HG02938 (cell line): ENCODE results near the gene IST1.
A peak's percentile ranks its signal among the peaks of the same experiment; 100 is the strongest.
"Not testable (repeated sequence)": the region's sequence is repeated elsewhere in the genome, so short reads cannot be mapped to it uniquely, and the experiment has no call there.

ENCODE experiments used
- ATAC-seq: cut with Tn5 transposase; IDR thresholded peaks from one replicate; pipeline ENCODE4 v1.9.1; 2021; ENCODE audit warnings: mild to moderate bottlenecking, moderate library complexity; ENCODE audit not compliant: unreplicated experiment

The IST1 gene

DNA sequence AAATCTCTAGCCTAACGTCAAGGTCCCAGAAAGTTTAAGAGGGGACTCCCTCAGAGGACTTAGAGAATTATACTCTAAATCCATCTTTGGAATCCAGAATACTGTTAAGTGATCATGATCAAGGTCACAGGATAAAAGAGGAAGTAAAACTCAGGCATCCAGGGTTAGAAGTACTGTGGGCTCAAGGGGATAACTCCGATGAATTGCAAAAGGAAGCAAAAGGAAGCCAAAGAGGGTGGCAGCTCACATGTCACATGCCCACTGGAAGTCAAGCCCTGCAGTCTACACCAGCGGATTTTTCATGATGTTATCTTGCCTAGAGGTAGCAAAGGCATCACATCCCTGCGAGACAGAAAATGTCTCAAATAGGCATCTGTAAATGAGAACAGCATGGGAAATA lies 15.2 kb upstream of the IST1 start:
- ATAC-seq = no peak

DNA sequence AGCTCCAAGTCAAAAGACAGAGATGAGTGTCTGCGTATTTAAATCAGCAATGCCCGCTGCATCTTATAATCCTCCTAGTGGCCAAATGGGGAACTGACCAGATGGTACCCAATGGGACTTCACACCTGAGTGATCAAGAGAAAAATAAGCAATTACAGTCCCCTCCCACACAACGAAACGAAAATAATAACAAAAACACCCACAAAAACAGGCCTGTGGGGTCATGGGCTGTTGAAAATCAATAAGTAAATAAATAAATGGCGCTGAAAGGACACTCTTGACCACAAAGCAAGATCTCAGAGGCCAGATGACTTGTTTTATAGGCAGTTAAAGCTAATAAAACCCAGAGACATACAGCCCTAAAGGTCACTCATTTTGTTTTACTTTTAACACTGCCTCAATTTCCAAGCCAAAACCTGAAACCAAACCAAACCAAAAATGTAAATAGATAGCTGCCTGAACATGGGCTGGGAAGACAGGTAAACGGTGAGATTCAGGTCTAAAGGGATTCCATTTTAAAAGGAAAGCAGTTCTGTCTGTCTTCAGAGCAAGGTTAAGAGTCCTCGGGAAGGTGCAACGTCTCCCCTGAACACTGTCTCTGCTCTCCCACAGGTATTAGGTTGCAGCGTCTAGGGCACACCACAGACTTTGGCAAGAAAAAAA lies 12.7 kb upstream of the IST1 start:
- no peak for ATAC-seq

DNA sequence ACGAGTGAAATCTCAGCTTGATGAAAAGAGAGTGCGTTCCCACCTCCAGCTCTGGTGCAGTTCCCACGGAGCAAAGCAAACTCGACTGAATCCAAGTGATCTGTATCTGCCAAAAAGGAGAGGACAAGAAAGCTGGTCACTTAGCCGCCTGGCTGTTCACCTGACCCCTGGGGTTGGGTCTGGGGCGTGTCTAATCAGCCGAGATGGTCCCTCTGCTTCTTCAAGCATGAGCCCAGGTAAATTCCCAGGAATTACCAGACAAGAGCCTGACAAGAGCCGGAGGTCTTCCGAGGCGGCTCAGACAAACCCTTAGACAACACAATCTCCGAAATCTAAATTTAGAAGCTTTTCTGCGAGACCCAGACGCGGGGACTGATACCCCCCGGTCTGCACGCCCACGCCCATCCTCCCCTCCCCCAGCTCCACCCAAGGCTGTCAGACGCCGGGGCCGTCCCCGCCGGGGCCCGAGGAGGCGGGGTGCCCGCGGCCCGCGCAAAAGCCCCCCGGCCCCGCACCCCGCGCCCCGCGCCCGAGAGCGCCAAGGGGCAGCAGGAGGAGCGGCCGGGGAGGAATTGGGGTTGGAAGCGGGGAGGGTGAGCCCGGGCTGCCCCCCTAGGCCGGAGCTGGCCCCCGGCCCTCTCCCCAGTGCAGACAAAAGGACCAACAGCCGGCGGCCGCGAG lies 12.0 kb upstream of the IST1 start:
- peak; percentile 27 for ATAC-seq

DNA sequence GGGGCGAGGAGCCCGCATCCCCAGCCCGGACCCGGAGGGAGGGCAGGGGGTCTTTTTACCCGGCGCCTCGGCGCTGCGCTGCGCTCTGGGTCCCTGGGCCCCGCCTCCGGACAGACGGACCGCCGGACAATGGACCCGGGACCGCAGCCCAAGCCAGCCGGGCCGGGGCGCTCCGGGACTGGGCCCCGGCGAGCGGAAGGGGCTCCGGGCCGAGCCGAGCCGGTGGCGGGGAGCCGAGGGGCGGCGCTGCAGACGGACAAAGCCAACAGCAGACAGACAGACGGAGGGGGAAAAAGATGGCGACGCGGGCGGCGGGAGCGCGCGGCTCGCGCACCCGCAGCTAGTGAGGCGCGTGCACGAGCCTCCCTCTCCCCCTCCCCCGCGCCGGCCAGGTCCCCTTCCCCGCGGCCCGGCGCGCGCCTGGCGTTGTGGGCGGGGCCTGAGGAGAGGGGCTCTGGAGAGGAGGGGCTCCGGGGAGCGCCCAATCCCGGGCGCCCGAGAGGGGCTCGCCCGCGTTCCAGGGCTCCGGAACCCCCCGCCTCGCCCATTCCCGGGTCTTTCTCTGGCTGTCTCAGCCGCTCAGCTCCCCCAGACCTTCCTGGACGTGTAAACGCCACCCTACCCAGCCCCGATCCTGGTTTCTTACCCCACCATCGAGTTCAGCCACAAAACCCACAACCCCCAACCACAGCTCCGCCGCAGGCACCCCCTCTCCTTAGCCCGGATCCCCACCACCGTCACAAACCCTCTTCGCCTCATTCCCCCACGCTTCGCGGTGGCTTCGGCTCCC lies 11.3 kb upstream of the IST1 start, which contains the start of gene ZNF821:
TSS of gene ZNF821 (minus strand) at position 334 of the 790 bp plus-strand sequence. CDS start 4,236 bp downstream, outside the sequence.
- ATAC-seq = peak; percentile 50

DNA sequence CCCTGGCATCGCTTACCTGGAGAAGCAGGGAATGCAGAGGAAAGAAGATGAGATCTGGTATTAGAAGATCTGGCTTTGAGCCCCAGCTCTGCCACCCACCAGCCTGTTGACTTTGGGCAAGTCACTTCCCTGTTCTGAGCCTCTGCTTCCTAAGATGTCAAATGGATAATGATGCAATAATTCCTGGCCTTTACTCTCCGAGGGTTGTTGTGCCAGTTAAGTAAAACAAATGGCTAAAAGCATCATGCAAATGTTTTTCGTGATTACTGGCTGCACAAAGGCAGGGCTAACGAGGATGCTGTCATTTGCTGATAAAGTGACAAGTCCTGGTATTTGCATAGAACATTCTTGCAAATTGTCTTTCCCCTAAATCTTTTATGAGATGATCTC lies 10.1 kb upstream of the IST1 start:
- no peak for ATAC-seq

DNA sequence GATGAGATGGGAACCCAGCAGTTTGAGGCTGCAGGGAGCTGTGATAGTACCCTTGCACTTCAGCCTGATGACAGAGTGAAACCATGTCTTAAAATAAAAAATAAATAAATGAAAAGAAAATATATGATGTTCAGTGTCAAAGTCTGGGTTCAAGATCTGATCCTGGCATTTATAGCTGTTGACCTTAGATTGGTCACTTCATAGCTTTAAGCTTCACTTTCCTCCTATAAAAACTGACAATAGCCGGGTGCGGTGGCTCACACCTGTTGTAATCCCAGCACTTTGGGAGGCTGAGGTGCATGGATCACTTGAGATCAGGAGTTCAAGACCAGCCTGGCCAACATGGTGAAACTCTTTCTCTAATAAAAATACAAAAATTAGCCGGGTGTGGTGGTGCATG lies 6.2 kb upstream of the IST1 start:
- no peak for ATAC-seq

DNA sequence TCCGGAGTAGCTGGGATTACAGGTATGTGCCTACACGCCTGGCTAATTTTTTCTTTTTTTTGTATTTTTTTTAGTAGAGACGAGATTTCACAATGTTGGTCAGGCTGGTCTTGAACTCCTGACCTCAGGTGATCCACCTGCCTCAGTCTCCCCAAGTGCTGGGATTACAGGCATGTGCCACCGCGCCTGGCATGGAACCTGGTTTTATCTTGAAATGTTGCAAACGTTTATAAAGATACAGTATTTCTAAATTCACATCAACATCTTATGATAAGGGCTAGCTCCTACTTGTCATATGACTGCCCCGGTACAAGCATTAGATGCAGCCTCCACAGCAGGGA lies 1.5 kb upstream of the IST1 start:
- no peak for ATAC-seq

DNA sequence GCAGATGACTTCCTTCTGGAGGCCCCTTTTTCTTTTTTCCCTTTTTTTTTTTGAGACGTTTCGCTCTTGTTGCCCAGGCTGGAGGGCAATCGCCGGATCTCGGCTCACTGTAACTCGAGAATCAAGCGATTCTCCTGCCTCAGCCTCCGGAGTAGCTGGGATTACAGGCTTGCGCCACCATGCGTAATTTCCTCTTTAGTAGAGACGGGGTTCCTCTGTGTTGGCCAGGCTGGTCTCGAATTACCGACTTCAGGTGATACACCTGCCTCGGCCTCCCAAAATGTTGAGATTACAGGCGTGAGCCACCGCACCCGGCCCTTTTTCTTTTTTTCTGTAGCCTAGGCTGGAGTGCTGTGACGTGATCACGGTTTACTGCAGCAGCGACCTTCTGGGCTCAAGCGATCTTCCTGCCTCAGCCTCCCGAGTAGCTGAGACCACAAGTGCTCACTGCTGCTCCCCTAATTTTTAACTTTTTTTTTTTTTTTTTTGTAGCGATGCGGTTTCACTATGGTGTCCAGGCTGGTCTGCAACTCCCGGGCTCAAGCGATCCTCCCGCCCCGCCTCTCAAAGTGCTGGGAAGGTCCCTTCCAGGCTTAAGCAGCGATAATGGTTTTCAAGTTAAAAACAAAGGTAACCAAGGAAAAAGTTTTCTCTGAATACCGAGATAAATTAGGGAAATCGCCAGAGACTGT lies 956 bp upstream of the IST1 start:
- ATAC-seq = peak; percentile 16

DNA sequence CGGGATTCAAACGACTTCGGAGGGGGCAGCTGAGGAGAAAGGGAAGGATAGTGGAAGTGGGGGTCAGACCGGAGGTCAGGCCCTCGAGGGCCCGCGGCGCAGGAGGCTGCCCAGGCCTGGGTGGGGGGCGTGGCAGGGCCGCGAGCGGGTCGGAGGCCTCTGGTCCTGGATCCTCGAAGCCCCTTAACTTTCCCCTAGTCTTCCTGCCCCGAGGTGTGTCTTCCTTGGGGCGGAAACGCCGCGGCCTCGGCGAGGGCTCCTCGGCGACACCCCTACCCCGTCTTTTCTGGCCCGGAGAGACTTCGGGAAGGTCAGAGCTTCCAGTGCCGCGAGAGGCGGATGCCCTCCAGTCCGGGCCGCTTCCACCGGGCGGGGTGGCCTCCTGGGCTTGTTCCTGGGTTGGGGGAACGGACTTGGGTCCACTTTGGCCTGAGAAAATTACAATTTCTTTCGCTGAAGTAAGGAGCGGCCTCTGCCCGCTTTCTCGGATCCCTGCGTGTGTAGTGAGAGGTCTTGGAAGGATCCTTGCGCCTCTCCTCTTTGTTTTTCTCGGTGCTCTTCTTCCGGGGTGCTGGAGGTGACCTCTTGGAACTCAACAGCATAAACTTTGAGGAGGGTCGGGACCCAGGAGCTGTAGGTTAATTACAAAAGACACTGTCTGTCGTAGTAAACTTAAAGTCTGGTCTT lies 491 bp downstream of the IST1 start:
- peak; percentile 15 for ATAC-seq

DNA sequence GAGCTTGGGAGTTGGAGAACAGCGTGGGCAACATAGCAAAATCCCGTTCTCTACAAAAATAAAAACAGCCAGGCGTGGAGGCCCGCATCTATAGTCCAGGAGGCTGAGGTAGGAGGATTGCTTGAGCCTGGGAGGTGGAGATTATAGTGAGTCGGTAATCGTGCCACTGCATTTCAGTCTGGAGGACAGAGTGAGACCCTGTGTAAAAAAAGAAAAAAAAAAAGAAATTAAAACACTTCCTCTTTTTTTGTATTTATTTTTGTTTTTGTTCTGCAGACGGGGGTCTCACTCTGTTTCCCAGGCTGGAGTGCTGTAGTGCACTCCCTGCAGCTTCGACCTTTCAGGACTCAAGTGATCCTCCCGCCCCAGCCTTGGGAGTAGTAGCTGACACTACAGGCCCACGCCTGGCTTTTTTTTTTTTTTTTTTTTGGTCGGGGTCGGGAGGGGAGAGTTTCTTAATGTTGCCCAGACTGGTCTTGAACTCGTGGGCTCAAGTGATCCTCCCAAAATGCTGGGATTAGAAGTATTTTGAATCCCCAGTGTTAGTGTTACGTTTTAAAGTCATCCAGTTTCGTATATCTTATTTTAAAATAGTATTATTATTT lies 1.5 kb downstream of the IST1 start:
- ATAC-seq = no peak

DNA sequence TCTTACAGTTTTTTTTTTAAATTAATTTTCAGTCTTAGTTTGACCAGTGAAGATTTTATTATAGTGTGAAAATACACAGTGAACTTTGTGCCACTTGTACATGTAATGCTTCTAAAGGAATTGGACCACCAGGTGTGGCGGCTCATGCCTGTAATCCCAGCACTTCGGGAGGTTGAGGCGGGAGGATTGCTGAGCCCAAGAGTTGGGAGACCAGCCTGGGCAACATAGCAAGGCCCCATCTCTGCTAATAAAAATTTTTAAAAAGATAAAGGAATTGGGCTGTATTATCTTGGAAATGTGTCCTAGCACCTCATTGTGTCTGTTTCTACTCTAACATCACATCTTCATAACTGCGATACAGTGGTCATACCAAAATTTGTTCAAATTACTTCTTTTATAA lies 3.8 kb downstream of the IST1 start:
- no peak for ATAC-seq

DNA sequence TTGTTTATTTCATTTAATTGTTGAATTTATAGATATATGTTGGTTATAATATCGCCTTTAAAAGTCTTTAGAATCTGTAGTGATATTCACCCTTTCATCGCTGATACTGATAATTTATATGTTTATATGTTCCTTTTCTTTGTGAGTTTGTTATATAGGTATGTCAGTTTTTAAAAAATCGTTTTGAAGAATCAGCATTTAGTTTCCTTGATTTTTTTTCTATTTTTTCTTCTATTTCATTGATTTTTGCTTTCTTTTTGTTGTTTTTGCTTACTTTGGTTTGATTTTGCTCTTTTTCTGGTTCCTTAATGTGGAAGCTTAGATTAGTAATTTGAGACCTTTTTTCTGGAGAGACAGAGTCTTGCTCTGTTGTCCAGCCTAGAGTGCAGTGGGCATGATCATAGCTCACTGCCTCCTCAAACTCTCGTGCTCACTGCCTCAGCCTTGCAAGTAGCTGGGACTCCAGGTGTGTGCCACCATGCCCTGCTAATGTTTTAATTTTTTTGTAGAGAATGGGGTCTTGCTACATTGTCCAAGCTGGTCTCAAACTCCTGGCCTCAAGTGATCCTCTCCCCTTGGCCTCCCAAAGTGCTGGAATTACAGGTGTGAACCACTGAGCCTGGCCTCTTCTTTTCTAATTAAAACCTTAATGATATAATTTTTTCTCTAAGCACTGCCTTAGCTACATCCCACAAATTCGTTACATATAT lies 7.5 kb downstream of the IST1 start:
- ATAC-seq = no peak

DNA sequence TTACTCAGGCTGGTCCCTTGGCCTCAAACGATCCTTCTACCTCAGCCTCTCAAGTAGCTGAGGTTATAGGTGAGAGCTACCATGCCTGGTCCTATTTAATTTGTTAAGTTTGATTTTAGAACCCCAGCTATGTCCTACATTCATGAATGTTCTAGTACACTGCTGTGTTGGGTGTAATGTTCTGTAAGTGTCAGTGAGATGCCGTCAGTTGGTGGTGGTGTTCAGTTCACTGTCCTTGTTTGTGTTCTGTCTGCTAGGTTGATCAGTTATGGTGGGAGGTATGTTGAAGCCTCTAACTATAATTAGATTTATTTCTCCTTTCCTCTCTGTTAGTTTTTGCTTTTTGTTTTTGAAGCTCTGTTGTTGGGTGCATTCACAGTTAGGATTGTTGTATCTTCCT lies 8.3 kb downstream of the IST1 start:
- ATAC-seq = no peak

DNA sequence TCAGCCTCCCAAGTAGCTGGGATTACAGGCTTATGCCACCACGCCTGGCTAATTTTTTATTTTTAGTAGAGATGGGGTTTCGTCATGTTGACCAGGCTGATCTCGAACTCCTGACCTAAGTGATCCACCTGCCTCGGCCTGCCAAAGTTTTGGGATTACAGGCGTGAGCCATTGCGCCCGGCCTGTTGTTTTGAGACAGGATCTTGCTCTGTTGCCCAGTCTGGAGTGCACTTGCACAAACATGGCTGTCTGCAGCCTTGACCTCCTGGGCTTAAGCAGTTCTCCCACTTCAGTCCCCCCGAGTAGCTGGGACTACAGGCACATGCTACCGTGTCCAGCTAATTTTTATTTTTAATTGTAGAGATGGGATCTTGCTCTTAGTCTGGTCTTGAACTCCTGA lies 8.9 kb downstream of the IST1 start:
- ATAC-seq = no peak

DNA sequence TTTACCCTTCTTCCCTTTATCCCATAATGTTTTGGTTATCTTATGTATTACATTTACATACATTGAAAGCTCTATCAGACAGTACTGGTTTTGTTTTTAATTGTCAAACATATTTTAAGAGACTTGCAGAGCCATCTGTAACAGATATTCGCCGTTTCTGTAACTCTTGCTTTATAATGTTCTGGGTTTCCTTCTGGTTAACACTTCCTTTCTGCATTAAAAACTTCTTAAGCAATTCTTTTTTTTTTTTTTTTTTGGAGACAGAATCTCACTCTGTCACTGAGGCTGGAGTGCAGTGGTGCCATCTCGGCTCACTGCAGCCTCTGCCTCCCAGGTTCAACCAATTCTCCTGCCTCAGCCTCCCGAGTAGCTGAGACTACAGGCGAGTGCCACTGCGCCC lies 10.4 kb downstream of the IST1 start:
- not testable (repeated sequence) for ATAC-seq

DNA sequence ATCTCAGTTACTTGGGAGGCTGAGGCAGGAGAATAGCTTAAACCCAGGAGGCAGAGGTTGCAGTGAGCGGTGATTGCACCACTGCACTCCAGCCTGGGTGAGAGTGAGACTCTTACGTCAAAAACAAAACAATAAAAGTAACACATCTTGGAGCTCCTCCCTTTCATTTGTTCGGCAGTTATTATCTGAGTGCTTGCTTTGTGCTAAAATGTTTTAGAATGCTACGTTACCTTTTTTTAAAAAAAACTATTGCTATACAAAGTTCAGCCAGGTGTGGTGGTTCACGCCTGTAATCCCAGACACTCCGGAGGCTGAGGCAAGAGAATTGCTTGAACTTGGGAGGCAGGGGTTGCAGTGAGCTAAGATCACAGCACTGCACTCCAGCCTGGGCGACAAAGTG lies 15.8 kb downstream of the IST1 start:
- no peak for ATAC-seq

DNA sequence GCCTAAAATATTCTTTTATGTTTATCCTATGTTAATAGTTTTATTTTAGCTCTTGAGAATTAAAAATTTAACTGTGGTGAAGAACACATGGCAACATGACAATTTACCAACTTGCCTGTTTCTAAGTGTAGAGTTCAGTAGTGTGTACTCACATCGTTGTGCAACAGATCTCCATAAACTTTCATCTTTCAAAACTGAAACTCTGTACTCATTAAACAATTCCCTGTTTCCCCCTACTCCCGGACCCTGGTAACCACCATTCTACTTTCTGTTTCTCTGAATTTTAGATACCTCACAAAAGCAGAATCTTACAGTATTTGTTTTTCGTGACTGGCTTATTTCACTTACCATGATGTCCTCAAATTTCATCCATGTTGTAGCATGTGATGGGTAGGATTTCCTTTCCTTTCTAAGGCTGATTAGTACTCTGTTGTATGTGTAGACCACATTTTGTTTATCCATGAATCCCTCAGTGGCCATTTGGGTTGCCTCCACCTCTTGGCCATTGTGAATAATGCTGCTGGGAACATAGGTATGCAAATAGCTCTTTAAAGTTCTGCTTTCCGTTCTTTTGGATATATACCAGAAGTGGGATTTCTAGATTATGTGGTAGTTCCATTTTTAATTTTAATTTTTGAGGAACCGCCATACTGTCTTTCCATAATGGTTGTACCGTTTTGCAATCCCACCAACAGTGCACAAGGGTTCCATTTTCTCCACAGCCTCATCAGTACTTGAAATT lies 17.4 kb downstream of the IST1 start:
- no peak for ATAC-seq

DNA sequence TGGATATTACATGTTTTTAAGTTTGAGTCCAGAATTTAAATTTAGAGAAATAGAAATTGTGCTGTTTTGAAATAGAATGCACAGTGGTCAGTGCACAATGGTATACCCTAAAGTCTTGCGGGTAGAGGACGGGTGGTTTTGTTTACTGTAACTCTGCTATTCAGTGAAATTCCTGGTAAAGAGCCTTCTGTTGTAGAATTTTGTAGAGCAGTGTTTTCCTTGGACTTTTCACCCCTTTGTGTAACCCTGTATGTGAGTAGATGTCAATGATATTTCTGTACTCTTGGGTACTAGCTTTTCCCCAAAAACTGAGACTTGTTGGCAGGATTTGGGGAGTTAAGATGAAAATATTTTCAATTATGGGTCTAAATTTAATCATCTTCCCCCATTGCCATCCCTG lies 19.5 kb downstream of the IST1 start:
- ATAC-seq = no peak

DNA sequence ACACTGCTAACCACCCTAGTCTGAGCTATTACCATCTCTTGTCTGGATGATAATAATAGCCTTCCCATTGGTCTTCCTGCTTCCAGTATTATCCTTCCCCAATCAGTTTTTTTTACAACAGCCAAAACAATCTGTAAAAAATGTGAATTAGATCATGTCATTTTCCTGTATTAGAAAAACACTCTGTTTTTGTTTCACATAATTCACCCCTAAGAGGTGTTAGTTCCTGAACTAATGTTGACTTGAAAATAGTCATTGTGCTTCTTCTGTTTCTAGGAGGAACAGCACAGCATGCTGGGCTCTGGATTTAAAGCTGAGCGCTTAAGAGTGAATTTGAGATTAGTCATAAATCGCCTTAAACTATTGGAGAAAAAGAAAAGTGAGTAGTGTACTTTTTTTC lies 20.0 kb downstream of the IST1 start:
- no peak for ATAC-seq
